BE2C (cell line): ENCODE results near the gene HEPACAM.

Experiments used
- DNase-seq: peaks from one replicate; pipeline ENCODE4 v3.0.0-alpha.2; 2020
- H3K27me3 ChIP-seq: fragments of 250-450 bp; sonication (Bioruptor Pico); 2 replicates; pipeline ENCODE4 v1.5.1; 2020; ENCODE audit warnings: mild to moderate bottlenecking
- H3K36me3 ChIP-seq: fragments of 250-450 bp; sonication (Bioruptor Pico); 2 replicates; pipeline ENCODE4 v1.5.1; 2020; ENCODE audit warnings: mild to moderate bottlenecking
- H3K4me1 ChIP-seq: fragments of 250-450 bp; sonication (Bioruptor Pico); 2 replicates; pipeline ENCODE4 v1.5.1; 2020
- H3K4me3 ChIP-seq: 2 replicates; pipeline ENCODE4 v1.5.1; 2011; ENCODE audit warnings: low read depth, low read length
- H3K9me3 ChIP-seq: fragments of 250-450 bp; sonication (Bioruptor Pico); 2 replicates; pipeline ENCODE4 v1.5.1; 2020
- CTCF ChIP-seq: IDR thresholded peaks from 2 replicates; pipeline ENCODE4 v1.5.1; 2012; ENCODE audit warnings: mild to moderate bottlenecking, low read depth, low read length

HEPACAM gene

GRCh38 chr11:124954590-124954955 lies 18.7 kb upstream of the HEPACAM start:
- Histone ChIP-seq H3K4me1 (no peaks in the 10 kb centered on the region; the same call in 1 of the 2 replicates), H3K27me3 (peaks cover 5% of the 10 kb centered on the region; the same call in 1 of the 2 replicates), H3K4me3 (peak overlapping the region; percentile 79), H3K36me3 (no peaks in the 10 kb centered on the region), H3K9me3 (no peaks in the 10 kb centered on the region)
- no peak for DNase-seq
- no peak for TF ChIP-seq CTCF

GRCh38 chr11:124953753-124954589 lies 18.1 kb upstream of the HEPACAM start, which contains the start of gene CCDC15:
CCDC15 (plus strand) TSS chr11:124954202; CDS start chr11:124954733, 531 bp downstream.
- H3K9me3 ChIP-seq = no peaks in the 10 kb centered on the region
- peak within 1 kb of the TSS; percentile 79 for H3K4me3 ChIP-seq
- no peak for TF ChIP-seq CTCF
- H3K4me1 ChIP-seq = no peaks in the 10 kb centered on the region; the same call in 1 of the 2 replicates
- DNase-seq = peak; percentile 99
- peaks cover 6% of the 10 kb centered on the region for H3K27me3 ChIP-seq
- H3K36me3 ChIP-seq = no peaks in the 10 kb centered on the region

GRCh38 chr11:124951341-124951740 lies 15.5 kb upstream of the HEPACAM start:
- no peaks in the 10 kb centered on the region for H3K9me3 ChIP-seq
- H3K4me1 ChIP-seq = no peaks in the 10 kb centered on the region; the same call in 1 of the 2 replicates
- no peak for TF ChIP-seq CTCF
- no peak overlapping the region for H3K4me3 ChIP-seq
- no peaks in the 10 kb centered on the region for H3K36me3 ChIP-seq
- DNase-seq = no peak
- H3K27me3 ChIP-seq = peaks cover 16% of the 10 kb centered on the region

- Histone ChIP-seq H3K4me1 (no peaks in the 10 kb centered on the region; the same call in 1 of the 2 replicates), H3K36me3 (no peaks in the 10 kb centered on the region), H3K9me3 (no peaks in the 10 kb centered on the region), H3K4me3 (no peak overlapping the region), H3K27me3 (peaks cover 16% of the 10 kb centered on the region)
- no peak for TF ChIP-seq CTCF
- no peak for DNase-seq
Measured at GRCh38 chr11:124950601-124951330, 14.9 kb upstream of the HEPACAM start.

- DNase-seq = no peak
- no peak overlapping the region for H3K4me3 ChIP-seq
- no peaks in the 10 kb centered on the region for H3K9me3 ChIP-seq
- H3K27me3 ChIP-seq = peaks cover 22% of the 10 kb centered on the region
- no peak for TF ChIP-seq CTCF
- no peaks in the 10 kb centered on the region for H3K4me1 ChIP-seq
- H3K36me3 ChIP-seq = no peaks in the 10 kb centered on the region
Measured at GRCh38 chr11:124946735-124947141, 10.9 kb upstream of the HEPACAM start.
